ENCODE measurements around the gene HCFC1R1.

HCFC1R1 gene

GRCh38 chr16:2975161-2975795, 48.5 kb downstream of the HCFC1R1 start:
- no peak for DNase-seq (ENCODE audit: low spot score)

GRCh38 chr16:2974319-2975056, 49.3 kb downstream of the HCFC1R1 start:
- DNase-seq (ENCODE audit: low spot score): no peak

GRCh38 chr16:2973605-2974318, 50.0 kb downstream of the HCFC1R1 start:
- DNase-seq (ENCODE audit: low spot score): no peak

- DNase-seq (ENCODE audit: low spot score): no peak
Measured at GRCh38 chr16:2973093-2973492, 50.6 kb downstream of the HCFC1R1 start.

Measured in SW480 (cell line).